Measurements from ENCODE around the gene PPCS.
A peak's percentile ranks its signal among the peaks of the same experiment; 100 is the strongest.

The PPCS gene

DNA sequence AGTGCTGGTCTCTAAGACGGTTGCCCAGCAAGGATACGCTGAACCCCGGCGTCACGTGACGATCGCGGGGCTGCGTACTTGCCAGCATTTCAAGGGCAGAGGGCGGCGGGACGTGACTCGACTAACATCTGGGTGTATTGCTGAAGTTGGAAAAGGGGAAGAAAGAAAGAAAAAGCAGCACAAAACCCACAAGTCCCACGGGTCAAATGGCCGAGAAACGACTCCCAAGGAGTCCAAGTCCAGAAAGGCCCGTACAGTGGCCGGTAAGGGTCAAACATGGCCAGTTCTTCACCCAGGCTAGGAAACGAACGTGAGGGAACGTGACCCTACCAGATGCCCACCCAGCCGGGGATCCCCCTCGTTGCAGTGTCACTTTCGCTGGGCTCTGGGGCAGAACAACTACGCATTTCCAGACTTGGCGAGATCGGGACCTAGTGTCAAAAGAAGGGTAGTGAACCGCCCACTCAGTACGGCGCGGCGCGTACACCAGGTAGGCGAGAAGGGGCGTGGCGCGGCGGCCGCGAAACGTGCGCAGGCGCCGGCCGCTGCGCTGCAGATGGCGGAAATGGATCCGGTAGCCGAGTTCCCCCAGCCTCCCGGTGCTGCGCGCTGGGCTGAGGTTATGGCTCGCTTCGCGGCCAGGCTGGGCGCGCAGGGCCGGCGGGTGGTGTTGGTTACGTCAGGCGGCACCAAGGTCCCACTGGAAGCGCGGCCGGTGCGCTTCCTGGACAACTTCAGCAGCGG, at the start of gene PPCS, which contains the start of gene ZMYND12:
PPCS (plus strand) TSS at position 534 of the 744 bp plus-strand sequence; CDS start at position 557, 23 bp downstream.
ZMYND12 (minus strand) TSS at position 13 of the 744 bp plus-strand sequence. CDS start 25 bp downstream, outside the sequence.
- WGBS (ENCODE audit: insufficient coverage, insufficient read length), result no CpG with 5 or more reads among the region's 66 CpGs
- Histone ChIP-seq H3K4me1 (ENCODE audit: control insufficient read depth, insufficient read depth, low read length) (no peaks in the 10 kb centered on the region), H3K9me3 (ENCODE audit: control insufficient read depth, insufficient read depth, low read length) (no peaks in the 10 kb centered on the region), H3K27ac (ENCODE audit: low read length) (no peak within 1 kb of the TSS), H3K4me3 (ENCODE audit: low read length) (peak within 1 kb of the TSS; percentile 69), H3K27me3 (ENCODE audit: control insufficient read depth, insufficient read depth, low read length) (no peaks in the 10 kb centered on the region), H3K36me3 (ENCODE audit: control insufficient read depth, insufficient read depth, low read length) (no peaks in the 10 kb centered on the region)
- no peak for DNase-seq (ENCODE audit: low read depth, low spot score)

DNA sequence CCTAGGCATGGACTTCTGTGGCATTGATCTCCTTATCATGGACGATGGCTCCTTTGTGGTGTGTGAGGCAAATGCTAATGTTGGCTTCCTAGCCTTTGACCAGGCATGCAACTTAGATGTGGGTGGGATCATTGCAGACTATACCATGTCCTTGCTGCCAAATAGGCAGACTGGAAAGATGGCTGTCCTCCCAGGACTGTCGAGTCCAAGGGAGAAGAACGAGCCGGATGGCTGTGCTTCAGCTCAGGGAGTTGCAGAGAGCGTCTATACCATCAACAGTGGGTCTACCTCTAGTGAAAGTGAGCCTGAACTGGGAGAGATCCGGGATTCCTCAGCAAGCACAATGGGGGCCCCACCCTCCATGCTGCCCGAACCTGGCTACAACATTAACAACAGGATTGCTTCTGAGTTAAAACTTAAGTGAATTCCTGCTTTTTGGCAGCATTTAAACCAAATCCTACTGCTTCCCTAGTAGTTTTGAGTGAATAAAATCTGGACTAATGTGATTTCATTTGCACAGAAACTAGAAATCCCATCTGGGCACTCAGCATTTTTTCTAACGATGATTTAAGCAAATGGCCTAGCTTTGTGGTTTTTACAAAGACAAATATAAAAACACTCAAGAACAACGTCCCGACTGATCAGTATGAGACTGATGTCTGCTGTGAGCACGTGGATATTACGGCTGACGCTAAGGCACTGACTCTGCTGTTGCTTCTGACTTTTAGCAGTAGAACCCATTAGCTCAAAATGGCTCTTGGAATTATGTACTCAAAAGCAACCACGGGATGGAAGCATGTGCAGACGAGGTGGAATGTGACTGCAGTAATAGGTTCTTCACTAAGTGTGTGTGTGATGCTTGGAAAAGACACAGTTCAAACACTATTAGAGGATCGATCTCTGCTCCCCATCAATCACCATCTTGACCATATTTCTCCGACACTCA, 41.5 kb upstream of the PPCS start:
- Histone ChIP-seq H3K27me3 (ENCODE audit: control insufficient read depth, insufficient read depth, low read length) (no peaks in the 10 kb centered on the region), H3K9me3 (ENCODE audit: control insufficient read depth, insufficient read depth, low read length) (no peaks in the 10 kb centered on the region), H3K27ac (ENCODE audit: low read length) (no peak overlapping the region), H3K4me1 (ENCODE audit: control insufficient read depth, insufficient read depth, low read length) (peaks cover 3% of the 10 kb centered on the region; the same call in 1 of the 2 replicates), H3K36me3 (ENCODE audit: control insufficient read depth, insufficient read depth, low read length) (no peaks in the 10 kb centered on the region), H3K4me3 (ENCODE audit: low read length) (no peak overlapping the region)
- WGBS (ENCODE audit: insufficient coverage, insufficient read length), result no CpG with 5 or more reads among the region's 17 CpGs
- no peak for DNase-seq (ENCODE audit: low read depth, low spot score)

DNA sequence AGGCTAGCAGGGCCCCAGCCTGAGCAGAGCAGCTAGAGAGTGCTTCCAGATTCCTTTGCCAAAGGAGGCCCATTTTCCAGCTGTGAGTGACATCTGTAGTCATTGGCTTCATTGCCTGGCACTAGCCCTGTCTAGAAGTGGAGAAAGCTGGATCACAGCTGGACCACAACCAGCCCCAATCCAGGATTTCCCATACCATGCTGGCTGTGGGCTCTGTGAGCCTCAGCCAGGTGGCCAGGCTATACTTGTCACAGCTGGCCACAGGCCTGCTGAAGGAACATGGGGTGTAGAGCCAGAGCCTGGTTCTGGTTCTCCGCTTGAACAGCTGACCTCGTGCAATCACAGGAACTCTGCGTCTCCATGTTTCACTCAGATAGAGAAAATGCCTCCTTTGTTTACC, 39.2 kb upstream of the PPCS start:
- no peaks in the 10 kb centered on the region for H3K27me3 ChIP-seq (ENCODE audit: control insufficient read depth, insufficient read depth, low read length)
- WGBS (ENCODE audit: insufficient coverage, insufficient read length), result no CpG with 5 or more reads among the region's 3 CpGs
- peaks cover 3% of the 10 kb centered on the region; the same call in 1 of the 2 replicates for H3K4me1 ChIP-seq (ENCODE audit: control insufficient read depth, insufficient read depth, low read length)
- no peaks in the 10 kb centered on the region for H3K36me3 ChIP-seq (ENCODE audit: control insufficient read depth, insufficient read depth, low read length)
- H3K9me3 ChIP-seq (ENCODE audit: control insufficient read depth, insufficient read depth, low read length), result no peaks in the 10 kb centered on the region
- H3K4me3 ChIP-seq (ENCODE audit: low read length), result no peak overlapping the region
- no peak overlapping the region for H3K27ac ChIP-seq (ENCODE audit: low read length)
- no peak for DNase-seq (ENCODE audit: low read depth, low spot score)

DNA sequence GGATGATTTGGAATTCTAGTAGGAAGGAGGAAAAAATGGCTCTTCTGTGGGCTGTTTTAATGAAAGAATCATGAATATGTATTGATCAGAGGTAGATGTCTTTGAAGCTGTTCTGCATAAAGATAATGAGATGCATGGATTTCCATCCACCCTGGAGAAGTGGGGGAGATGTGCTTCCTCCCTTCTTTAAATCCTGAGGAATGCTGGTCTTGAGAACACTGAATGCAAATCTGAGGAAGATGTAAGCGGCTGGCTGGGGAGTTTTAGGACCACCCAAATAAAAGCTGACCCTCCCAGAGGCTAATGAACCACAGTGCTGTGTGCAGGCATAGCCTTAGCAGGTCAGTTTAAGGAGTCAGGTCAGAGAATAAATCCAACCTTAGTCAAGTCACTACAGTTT, 37.8 kb upstream of the PPCS start:
- Histone ChIP-seq H3K4me1 (ENCODE audit: control insufficient read depth, insufficient read depth, low read length) (peaks cover 3% of the 10 kb centered on the region; the same call in 1 of the 2 replicates), H3K27me3 (ENCODE audit: control insufficient read depth, insufficient read depth, low read length) (no peaks in the 10 kb centered on the region), H3K36me3 (ENCODE audit: control insufficient read depth, insufficient read depth, low read length) (no peaks in the 10 kb centered on the region), H3K4me3 (ENCODE audit: low read length) (no peak overlapping the region), H3K27ac (ENCODE audit: low read length) (no peak overlapping the region), H3K9me3 (ENCODE audit: control insufficient read depth, insufficient read depth, low read length) (no peaks in the 10 kb centered on the region)
- no peak for DNase-seq (ENCODE audit: low read depth, low spot score)
- no CpG with 5 or more reads among the region's 1 CpG for WGBS (ENCODE audit: insufficient coverage, insufficient read length)

DNA sequence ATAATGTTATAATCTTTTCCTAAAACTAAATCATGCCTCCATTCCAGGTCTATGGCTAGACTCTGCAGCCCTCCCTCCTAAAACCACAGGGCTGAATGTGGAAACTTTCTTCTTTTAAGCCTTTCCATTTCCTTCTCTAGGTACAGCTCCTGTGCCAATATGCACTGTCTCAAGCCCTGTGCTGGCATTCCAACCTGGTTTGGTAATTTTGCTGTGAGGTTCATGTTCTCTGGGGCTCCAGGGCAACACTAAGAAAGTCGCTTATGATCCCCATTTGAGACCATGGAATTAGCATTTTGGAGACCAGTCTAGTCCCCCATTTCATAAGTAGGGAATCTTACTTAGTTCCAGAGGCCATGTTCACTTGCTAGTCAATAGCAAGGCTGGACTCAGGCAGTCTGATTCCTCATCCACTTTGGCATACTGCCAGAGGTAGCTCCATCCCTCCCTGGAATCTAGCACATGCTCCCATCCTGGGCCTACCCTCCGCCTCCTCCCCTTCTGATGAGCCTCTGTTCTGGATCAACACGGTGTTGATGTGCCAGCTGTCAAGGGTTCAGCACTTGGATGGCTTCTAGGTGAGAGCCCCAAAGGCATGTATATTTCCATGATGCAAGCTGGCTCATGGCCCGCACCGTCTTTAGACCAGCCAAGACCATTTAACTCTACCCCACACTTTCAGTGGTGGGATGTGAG, 37.1 kb upstream of the PPCS start:
- no peak for DNase-seq (ENCODE audit: low read depth, low spot score)
- H3K27me3 ChIP-seq (ENCODE audit: control insufficient read depth, insufficient read depth, low read length), result no peaks in the 10 kb centered on the region

DNA sequence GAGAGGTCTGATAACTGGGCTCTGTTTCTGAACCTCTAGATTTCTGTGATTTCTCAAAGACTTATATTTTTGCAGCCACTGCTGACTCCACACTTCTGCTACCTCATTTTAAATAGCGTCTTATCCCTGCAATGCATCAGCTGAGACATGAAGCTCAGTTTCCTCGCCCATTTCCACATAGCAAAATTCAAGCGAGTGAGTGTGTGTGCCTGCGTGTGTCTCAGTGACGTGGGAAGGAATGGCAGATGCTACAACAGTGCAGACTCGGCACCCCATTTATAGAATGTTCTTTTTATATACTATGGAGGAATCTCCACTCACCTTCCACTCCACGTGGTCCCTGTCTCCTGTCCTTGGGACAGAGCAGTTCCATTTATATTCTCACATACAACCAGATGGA, 36.2 kb upstream of the PPCS start:
- Histone ChIP-seq H3K27me3 (ENCODE audit: control insufficient read depth, insufficient read depth, low read length) (no peaks in the 10 kb centered on the region), H3K4me3 (ENCODE audit: low read length) (no peak overlapping the region)
- no CpG with 5 or more reads among the region's 7 CpGs for whole genome bisulfite sequencing (ENCODE audit: insufficient coverage, insufficient read length)

More for the DNA sequence above, 37.1 kb upstream of the PPCS start:
- Histone ChIP-seq H3K36me3 (ENCODE audit: control insufficient read depth, insufficient read depth, low read length) (no peaks in the 10 kb centered on the region), H3K4me1 (ENCODE audit: control insufficient read depth, insufficient read depth, low read length) (peaks cover 3% of the 10 kb centered on the region; the same call in 1 of the 2 replicates), H3K27ac (ENCODE audit: low read length) (no peak overlapping the region), H3K9me3 (ENCODE audit: control insufficient read depth, insufficient read depth, low read length) (no peaks in the 10 kb centered on the region), H3K4me3 (ENCODE audit: low read length) (no peak overlapping the region)
- WGBS (ENCODE audit: insufficient coverage, insufficient read length), result no CpG with 5 or more reads among the region's 5 CpGs

DNA sequence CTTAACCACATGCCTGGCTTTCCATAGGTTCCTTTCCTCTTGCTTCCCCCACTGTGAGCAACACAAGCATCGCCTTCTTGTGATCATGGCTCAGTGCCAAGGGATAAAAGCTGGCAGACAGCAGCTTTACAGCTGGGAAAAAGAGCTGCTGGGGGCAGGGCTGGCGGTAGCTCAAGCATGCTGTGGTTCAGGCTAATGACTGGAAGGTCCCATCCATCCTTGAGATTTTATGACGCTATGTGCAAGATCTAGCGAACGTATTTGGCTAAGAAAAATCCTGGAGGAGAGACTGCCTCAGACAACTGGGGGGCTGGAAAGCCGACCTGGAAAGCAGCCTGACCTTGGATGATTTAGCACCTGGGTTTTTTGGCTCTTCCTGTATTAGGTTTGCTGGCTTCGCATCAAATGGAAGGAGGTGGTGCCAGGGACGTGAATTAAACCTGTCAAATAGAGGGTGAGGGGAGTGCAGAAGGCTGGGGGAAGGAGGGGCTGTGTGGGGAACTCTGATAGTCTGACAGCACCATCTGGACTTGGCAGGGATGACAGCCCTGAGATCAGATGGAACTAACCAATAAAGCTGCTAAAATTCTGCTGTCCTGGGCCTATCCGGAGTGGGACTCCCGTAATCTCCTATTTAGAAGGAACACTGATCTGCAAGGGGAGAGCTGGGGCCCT, 35.3 kb upstream of the PPCS start:
- H3K4me3 ChIP-seq (ENCODE audit: low read length), result no peak overlapping the region
- WGBS (ENCODE audit: insufficient coverage, insufficient read length), result no CpG with 5 or more reads among the region's 10 CpGs
- H3K27me3 ChIP-seq (ENCODE audit: control insufficient read depth, insufficient read depth, low read length), result no peaks in the 10 kb centered on the region
- no peaks in the 10 kb centered on the region for H3K36me3 ChIP-seq (ENCODE audit: control insufficient read depth, insufficient read depth, low read length)
- no peaks in the 10 kb centered on the region for H3K9me3 ChIP-seq (ENCODE audit: control insufficient read depth, insufficient read depth, low read length)
- H3K27ac ChIP-seq (ENCODE audit: low read length), result no peak overlapping the region
- DNase-seq (ENCODE audit: low read depth, low spot score), result no peak
- H3K4me1 ChIP-seq (ENCODE audit: control insufficient read depth, insufficient read depth, low read length), result peaks cover 3% of the 10 kb centered on the region; the same call in 1 of the 2 replicates

More for the DNA sequence above, 36.2 kb upstream of the PPCS start:
- no peaks in the 10 kb centered on the region for H3K9me3 ChIP-seq (ENCODE audit: control insufficient read depth, insufficient read depth, low read length)
- no peak for DNase-seq (ENCODE audit: low read depth, low spot score)
- H3K36me3 ChIP-seq (ENCODE audit: control insufficient read depth, insufficient read depth, low read length), result no peaks in the 10 kb centered on the region
- no peak overlapping the region for H3K27ac ChIP-seq (ENCODE audit: low read length)
- H3K4me1 ChIP-seq (ENCODE audit: control insufficient read depth, insufficient read depth, low read length), result peaks cover 3% of the 10 kb centered on the region; the same call in 1 of the 2 replicates

DNA sequence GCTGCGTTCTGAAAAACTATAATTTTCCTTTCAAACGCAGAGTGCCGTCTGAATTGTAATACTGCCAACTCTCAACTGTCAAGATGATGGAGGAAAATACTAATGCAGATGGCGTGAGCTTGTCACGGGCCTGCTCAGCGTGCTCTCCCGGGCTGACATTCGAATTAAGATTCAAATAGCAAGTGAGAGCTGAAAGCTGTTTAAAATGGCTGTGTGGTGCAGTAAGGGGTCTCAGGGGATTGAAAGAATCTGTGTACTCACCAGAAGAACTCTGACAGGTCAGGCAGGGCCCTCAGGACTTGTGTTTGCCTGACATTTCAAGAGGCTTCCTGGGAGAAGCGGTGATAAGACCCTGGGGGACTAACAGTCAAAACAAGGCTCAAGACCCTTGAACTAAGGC, 33.6 kb upstream of the PPCS start:
- Histone ChIP-seq H3K36me3 (ENCODE audit: control insufficient read depth, insufficient read depth, low read length) (no peaks in the 10 kb centered on the region), H3K9me3 (ENCODE audit: control insufficient read depth, insufficient read depth, low read length) (no peaks in the 10 kb centered on the region), H3K4me3 (ENCODE audit: low read length) (no peak overlapping the region), H3K27ac (ENCODE audit: low read length) (no peak overlapping the region), H3K4me1 (ENCODE audit: control insufficient read depth, insufficient read depth, low read length) (peaks cover 3% of the 10 kb centered on the region; the same call in 1 of the 2 replicates), H3K27me3 (ENCODE audit: control insufficient read depth, insufficient read depth, low read length) (no peaks in the 10 kb centered on the region)
- WGBS (ENCODE audit: insufficient coverage, insufficient read length), result no CpG with 5 or more reads among the region's 9 CpGs
- DNase-seq (ENCODE audit: low read depth, low spot score), result no peak

DNA sequence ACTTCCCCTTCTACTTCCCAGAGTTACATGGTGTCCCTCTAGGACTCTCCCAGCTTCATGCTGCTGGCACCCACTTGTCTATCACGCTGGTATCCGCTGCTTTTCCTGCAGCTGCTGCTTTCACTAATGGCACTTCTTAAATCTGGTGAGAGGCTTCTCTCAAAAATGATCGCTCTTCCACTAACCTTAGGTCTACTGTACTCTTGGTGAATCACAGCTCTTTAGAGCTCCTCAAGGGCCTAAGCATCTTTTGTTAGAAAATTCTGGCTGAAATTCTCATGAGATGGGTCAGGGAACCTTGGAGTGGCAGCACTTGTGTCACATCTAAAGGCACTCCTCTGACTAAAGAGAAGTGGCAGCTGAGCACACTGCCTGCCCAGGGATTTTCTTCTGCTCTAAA, 32.7 kb upstream of the PPCS start:
- Histone ChIP-seq H3K27ac (ENCODE audit: low read length) (no peak overlapping the region), H3K36me3 (ENCODE audit: control insufficient read depth, insufficient read depth, low read length) (no peaks in the 10 kb centered on the region), H3K4me3 (ENCODE audit: low read length) (no peak overlapping the region), H3K4me1 (ENCODE audit: control insufficient read depth, insufficient read depth, low read length) (peaks cover under 1% of the 10 kb centered on the region; the same call in 1 of the 2 replicates), H3K27me3 (ENCODE audit: control insufficient read depth, insufficient read depth, low read length) (no peaks in the 10 kb centered on the region), H3K9me3 (ENCODE audit: control insufficient read depth, insufficient read depth, low read length) (no peaks in the 10 kb centered on the region)
- DNase-seq (ENCODE audit: low read depth, low spot score), result no peak
- no CpG with 5 or more reads among the region's 3 CpGs for WGBS (ENCODE audit: insufficient coverage, insufficient read length)

Data from iPS DF 6.9 (cell line).